ENCODE data around the gene ZNF428.
A peak's percentile ranks its signal among the peaks of the same experiment; 100 is the strongest.
"Not testable (repeated sequence)": the region's sequence is repeated elsewhere in the genome, so short reads cannot be mapped to it uniquely, and the experiment has no call there.

The ZNF428 gene

GRCh38 chr19:43651758-43652545 is 32.5 kb upstream of the ZNF428 start:
- no peaks in the 10 kb centered on the region for H3K9me3 ChIP-seq (ENCODE audit: insufficient read depth, low read length)
- no peak overlapping the region for H3K27ac ChIP-seq (ENCODE audit: low read depth, low read length)
- no peaks in the 10 kb centered on the region for H3K9me2 ChIP-seq (replicated peaks; ENCODE audit: insufficient read depth, low read length)
- no peaks in the 10 kb centered on the region for H3K36me3 ChIP-seq (ENCODE audit: low read length)
- no peak overlapping the region for H3K4me2 ChIP-seq (ENCODE audit: low read depth, low read length, poor library complexity, severe bottlenecking)
- H3K9ac ChIP-seq (ENCODE audit: low read length) = no peak overlapping the region
- H3K4me3 ChIP-seq (ENCODE audit: insufficient read depth, low read length, poor library complexity, severe bottlenecking) = no peak overlapping the region
- peak overlapping the region; percentile 77 for H2AFZ ChIP-seq (ENCODE audit: low read depth, low read length, severe bottlenecking)
- H4K20me1 ChIP-seq (ENCODE audit: low read depth, low read length) = no peaks in the 10 kb centered on the region
- TF ChIP-seq EZH2phosphoT487 (conservative IDR thresholded peaks at IDR 0.05; ENCODE audit: low read length) (no peak), CTCF (IDR thresholded peaks at IDR 0.05; ENCODE audit: insufficient read depth, low read length, poor library complexity, severe bottlenecking) (peak; percentile 60)
- no peaks in the 10 kb centered on the region for H3K27me3 ChIP-seq (ENCODE audit: low read length)
- H3F3A ChIP-seq (ENCODE audit: insufficient read depth) = no peaks in the 10 kb centered on the region
- no peaks in the 10 kb centered on the region for H3K79me2 ChIP-seq (ENCODE audit: insufficient read depth, low read length)

DNA sequence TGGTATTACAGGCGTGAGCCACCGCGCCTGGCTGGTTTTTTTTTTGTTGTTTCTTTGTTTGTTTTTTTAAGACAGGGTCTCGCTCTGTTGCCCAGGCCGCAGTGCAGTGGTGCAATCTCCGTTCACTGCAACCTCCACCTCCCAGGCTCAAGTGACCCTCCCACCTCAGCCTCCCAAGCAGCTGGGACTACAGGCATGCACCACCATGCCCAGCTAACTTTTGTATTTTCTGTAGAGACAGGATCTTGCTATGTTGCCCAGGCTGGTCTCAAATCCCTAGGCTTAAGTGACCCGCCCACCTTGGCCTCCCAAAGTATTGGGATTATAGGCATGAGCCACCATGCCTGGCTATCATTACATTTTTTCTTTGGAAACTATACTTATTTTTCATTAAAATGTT is 30.8 kb upstream of the ZNF428 start:
- not testable (repeated sequence) for H4K20me1 ChIP-seq (ENCODE audit: low read depth, low read length); H3K79me2 ChIP-seq (ENCODE audit: insufficient read depth, low read length); H2AFZ ChIP-seq (ENCODE audit: low read depth, low read length, severe bottlenecking); H3K36me3 ChIP-seq (ENCODE audit: low read length); H3K4me2 ChIP-seq (ENCODE audit: low read depth, low read length, poor library complexity, severe bottlenecking); H3F3A ChIP-seq (ENCODE audit: insufficient read depth); H3K4me3 ChIP-seq (ENCODE audit: insufficient read depth, low read length, poor library complexity, severe bottlenecking); H3K27me3 ChIP-seq (ENCODE audit: low read length); H3K9me3 ChIP-seq (ENCODE audit: insufficient read depth, low read length); H3K9me2 ChIP-seq (replicated peaks; ENCODE audit: insufficient read depth, low read length); H3K9ac ChIP-seq (ENCODE audit: low read length); H3K27ac ChIP-seq (ENCODE audit: low read depth, low read length)

GRCh38 chr19:43649514-43649913 is 30.1 kb upstream of the ZNF428 start:
- H3K27me3 ChIP-seq (ENCODE audit: low read length) = no peaks in the 10 kb centered on the region
- no peaks in the 10 kb centered on the region for H3K36me3 ChIP-seq (ENCODE audit: low read length)
- H2AFZ ChIP-seq (ENCODE audit: low read depth, low read length, severe bottlenecking) = no peak overlapping the region
- no peaks in the 10 kb centered on the region for H3K9me2 ChIP-seq (replicated peaks; ENCODE audit: insufficient read depth, low read length)
- no peaks in the 10 kb centered on the region for H4K20me1 ChIP-seq (ENCODE audit: low read depth, low read length)
- H3K9ac ChIP-seq (ENCODE audit: low read length) = no peak overlapping the region
- no peaks in the 10 kb centered on the region for H3F3A ChIP-seq (ENCODE audit: insufficient read depth)
- no peak for TF ChIP-seq CTCF (IDR thresholded peaks at IDR 0.05; ENCODE audit: insufficient read depth, low read length, poor library complexity, severe bottlenecking)
- TF ChIP-seq EZH2phosphoT487 (conservative IDR thresholded peaks at IDR 0.05; ENCODE audit: low read length) = no peak
- no peaks in the 10 kb centered on the region for H3K9me3 ChIP-seq (ENCODE audit: insufficient read depth, low read length)
- no peak overlapping the region for H3K4me2 ChIP-seq (ENCODE audit: low read depth, low read length, poor library complexity, severe bottlenecking)
- H3K4me3 ChIP-seq (ENCODE audit: insufficient read depth, low read length, poor library complexity, severe bottlenecking) = no peak overlapping the region
- no peaks in the 10 kb centered on the region for H3K79me2 ChIP-seq (ENCODE audit: insufficient read depth, low read length)
- no peak overlapping the region for H3K27ac ChIP-seq (ENCODE audit: low read depth, low read length)

DNA sequence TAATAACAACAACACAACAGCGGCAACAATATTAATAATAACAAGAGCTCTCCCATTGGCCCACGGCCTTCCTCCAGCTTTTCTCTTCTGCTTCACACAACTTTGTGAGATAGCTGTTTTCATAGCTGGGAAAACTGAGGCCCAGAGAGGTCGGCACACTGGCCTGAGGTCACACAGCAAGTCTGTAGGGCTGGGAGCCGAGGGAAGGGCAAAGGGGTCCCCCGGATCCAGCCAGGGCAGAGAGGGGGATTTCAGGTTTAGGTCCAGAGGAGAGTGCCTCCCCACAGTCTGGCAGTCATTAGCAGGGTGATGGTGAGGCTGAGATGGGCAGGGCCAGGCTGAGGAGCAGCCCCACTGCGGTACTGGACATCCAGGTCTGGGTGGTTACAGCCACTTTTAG is 29.2 kb upstream of the ZNF428 start:
- H3F3A ChIP-seq (ENCODE audit: insufficient read depth) = no peaks in the 10 kb centered on the region
- H3K9me3 ChIP-seq (ENCODE audit: insufficient read depth, low read length) = no peaks in the 10 kb centered on the region
- no peak overlapping the region for H3K4me3 ChIP-seq (ENCODE audit: insufficient read depth, low read length, poor library complexity, severe bottlenecking)
- H3K27ac ChIP-seq (ENCODE audit: low read depth, low read length) = no peak overlapping the region
- no peak for TF ChIP-seq EZH2phosphoT487 (conservative IDR thresholded peaks at IDR 0.05; ENCODE audit: low read length)
- no peak for TF ChIP-seq CTCF (IDR thresholded peaks at IDR 0.05; ENCODE audit: insufficient read depth, low read length, poor library complexity, severe bottlenecking)
- H3K79me2 ChIP-seq (ENCODE audit: insufficient read depth, low read length) = no peaks in the 10 kb centered on the region
- no peaks in the 10 kb centered on the region for H4K20me1 ChIP-seq (ENCODE audit: low read depth, low read length)
- no peak overlapping the region for H3K9ac ChIP-seq (ENCODE audit: low read length)
- no peaks in the 10 kb centered on the region for H3K9me2 ChIP-seq (replicated peaks; ENCODE audit: insufficient read depth, low read length)
- H2AFZ ChIP-seq (ENCODE audit: low read depth, low read length, severe bottlenecking) = no peak overlapping the region
- H3K4me2 ChIP-seq (ENCODE audit: low read depth, low read length, poor library complexity, severe bottlenecking) = no peak overlapping the region
- H3K36me3 ChIP-seq (ENCODE audit: low read length) = no peaks in the 10 kb centered on the region
- H3K27me3 ChIP-seq (ENCODE audit: low read length) = no peaks in the 10 kb centered on the region
